ENCODE data around the gene WDR3. TPM values are rescaled to one million over a fixed set of nuclear protein-coding genes. Genes with fewer than 3 reads are reported as not detected.

WDR3 gene
- total and polyA plus RNA-seq, 2 donors (not counting 3 experiments of a cell fraction or from before 2014, with no cell fraction given) = 12.4 to 27.7 TPM

DNA sequence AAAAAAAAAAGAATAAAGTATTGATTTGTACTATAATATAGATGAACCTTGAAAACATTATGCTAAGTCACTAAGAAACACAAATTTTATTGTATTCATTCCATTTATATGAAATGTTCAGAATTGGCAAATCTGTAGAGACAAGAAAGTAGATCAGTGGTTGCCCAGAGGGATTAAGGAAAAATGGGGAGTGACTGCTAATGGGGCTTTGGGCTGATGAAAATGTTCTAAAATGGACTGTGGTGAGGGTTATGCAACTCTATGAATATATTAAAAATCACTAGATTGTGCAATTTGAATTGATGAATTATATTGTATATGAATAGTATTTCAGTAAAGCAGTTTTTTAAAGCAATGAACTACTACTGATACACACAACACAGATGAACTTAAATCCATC, 10.2 kb upstream of the WDR3 start:
- Histone ChIP-seq H3K9me3 (replicated peaks; ENCODE audit: control insufficient read depth, insufficient read depth, low read length) (no peaks in the 10 kb centered on the region), H3K79me2 (ENCODE audit: control insufficient read depth, insufficient read depth, low read length) (peaks cover 4% of the 10 kb centered on the region), H3K9ac (replicated peaks; ENCODE audit: extremely low read depth, insufficient read depth, low read length) (no peak overlapping the region), H3K27ac (ENCODE audit: insufficient read depth, low read depth, low read length) (no peak overlapping the region), H4K20me1 (replicated peaks; ENCODE audit: control insufficient read depth, extremely low read depth, insufficient read depth, low read length) (no peaks in the 10 kb centered on the region), H3K36me3 (ENCODE audit: control insufficient read depth in 2 of 2, extremely low read depth in 1 of 2, insufficient read depth in 2 of 2, low read length in 2 of 2) (peaks cover 2% of the 10 kb centered on the region in 2 experiments), H3K27me3 (ENCODE audit: control insufficient read depth in 2 of 2, insufficient read depth in 2 of 2, low read length in 2 of 2) (no peaks in the 10 kb centered on the region), H3K9me1 (replicated peaks; ENCODE audit: control insufficient read depth, extremely low read depth, insufficient read depth, low read length) (no peaks in the 10 kb centered on the region), H2AFZ (ENCODE audit: low read depth, low read length) (no peak overlapping the region), H3K4me3 (replicated peaks in 1 of 3; ENCODE audit: insufficient read depth in 1 of 3, low read depth in 1 of 3, low read length in 3 of 3) (no peak overlapping the region), H3K4me1 (ENCODE audit: control insufficient read depth, extremely low read depth, insufficient read depth, low read length) (no peaks in the 10 kb centered on the region), H3K4me2 (ENCODE audit: insufficient read depth, low read length) (no peak overlapping the region)
- intact Hi-C loops (cut with micrococcal nuclease) (no loop called here), dilution Hi-C loops (cut with MboI; ENCODE audit: extremely low pct_ligation_motif_present, low sequenced_read_pairs) (no loop called here)
- TF ChIP-seq, protein P1, sequence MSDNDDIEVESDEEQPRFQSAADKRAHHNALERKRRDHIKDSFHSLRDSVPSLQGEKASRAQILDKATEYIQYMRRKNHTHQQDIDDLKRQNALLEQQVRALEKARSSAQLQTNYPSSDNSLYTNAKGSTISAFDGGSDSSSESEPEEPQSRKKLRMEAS (IDR thresholded peaks at IDR 0.05; ENCODE audit: insufficient read depth, insufficient read length) = no peak
- TF ChIP-seq POLR2AphosphoS5 (IDR thresholded peaks at IDR 0.05; ENCODE audit: insufficient read depth, low read depth, low read length) (no peak), POLR2A (IDR thresholded peaks at IDR 0.05; ENCODE audit: low read depth, low read length) (no peak), GATA2 (IDR thresholded peaks at IDR 0.05; ENCODE audit: insufficient read depth, insufficient read length, low read depth, low read length) (no peak), EZH2 (IDR thresholded peaks at IDR 0.05; ENCODE audit: borderline replicate concordance, low read depth, low read length, severe bottlenecking) (no peak), JUN (IDR thresholded peaks at IDR 0.05; ENCODE audit: borderline replicate concordance, insufficient read depth, insufficient read length, low read depth) (no peak), MYC (IDR thresholded peaks at IDR 0.05; ENCODE audit: low read depth, low read length) (no peak), FOS (IDR thresholded peaks at IDR 0.05; ENCODE audit: borderline replicate concordance, insufficient read depth, low read length) (no peak)
- TF ChIP-seq, protein P2, sequence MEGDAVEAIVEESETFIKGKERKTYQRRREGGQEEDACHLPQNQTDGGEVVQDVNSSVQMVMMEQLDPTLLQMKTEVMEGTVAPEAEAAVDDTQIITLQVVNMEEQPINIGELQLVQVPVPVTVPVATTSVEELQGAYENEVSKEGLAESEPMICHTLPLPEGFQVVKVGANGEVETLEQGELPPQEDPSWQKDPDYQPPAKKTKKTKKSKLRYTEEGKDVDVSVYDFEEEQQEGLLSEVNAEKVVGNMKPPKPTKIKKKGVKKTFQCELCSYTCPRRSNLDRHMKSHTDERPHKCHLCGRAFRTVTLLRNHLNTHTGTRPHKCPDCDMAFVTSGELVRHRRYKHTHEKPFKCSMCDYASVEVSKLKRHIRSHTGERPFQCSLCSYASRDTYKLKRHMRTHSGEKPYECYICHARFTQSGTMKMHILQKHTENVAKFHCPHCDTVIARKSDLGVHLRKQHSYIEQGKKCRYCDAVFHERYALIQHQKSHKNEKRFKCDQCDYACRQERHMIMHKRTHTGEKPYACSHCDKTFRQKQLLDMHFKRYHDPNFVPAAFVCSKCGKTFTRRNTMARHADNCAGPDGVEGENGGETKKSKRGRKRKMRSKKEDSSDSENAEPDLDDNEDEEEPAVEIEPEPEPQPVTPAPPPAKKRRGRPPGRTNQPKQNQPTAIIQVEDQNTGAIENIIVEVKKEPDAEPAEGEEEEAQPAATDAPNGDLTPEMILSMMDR (IDR thresholded peaks at IDR 0.05; ENCODE audit: extremely low read depth in 1 of 2, insufficient read depth in 1 of 2, low read depth in 1 of 2, low read length in 2 of 2) = no peak
- no TSS peak for BruUV-seq (replicated peaks)
- ChIA-PET CTCF (no interaction called here), POLR2A (no interaction called here)
- FAIRE-seq = no peak
- DNase-seq (ENCODE audit: low read depth, low spot score) = no peak

All from endothelial cell of umbilical vein (primary cell).